ENCODE data around the gene WDFY4. TPM values are rescaled to one million over a fixed set of nuclear protein-coding genes. Genes with fewer than 3 reads are reported as not detected.

Gene WDFY4
- total and polyA plus RNA-seq, 9 of the 15 experiments (the other 6 are each of a cell fraction or from before 2014, with no cell fraction given): 0.01 to 0.02 (median 0.01) TPM; not detected in 6

- 1% methylated on average over 5 of the region's 5 CpGs for WGBS (ENCODE audit: insufficient coverage, low coverage, missing lambda C conversion rate)
- no peaks in the 10 kb centered on the region for H3K36me3 ChIP-seq (ENCODE audit: control insufficient read depth, insufficient read depth, low read length)
- no peak overlapping the region for H2AFZ ChIP-seq (ENCODE audit: low read depth, low read length)
- in situ Hi-C loops (cut with MboI): no loop called here
- no peaks in the 10 kb centered on the region for H3K9me3 ChIP-seq (replicated peaks; ENCODE audit: control insufficient read depth, insufficient read depth, low read depth, low read length)
- no peak overlapping the region for H3K27ac ChIP-seq (ENCODE audit: extremely low read depth, low read depth, low read length)
- peaks cover 4 to 31% of the 10 kb centered on the region in 2 experiments for H3K27me3 ChIP-seq (ENCODE audit: control insufficient read depth in 2 of 2, insufficient read depth in 2 of 2, low read length in 2 of 2)
- intact Hi-C loops (cut with micrococcal nuclease): no loop called here
- H3K9me1 ChIP-seq (ENCODE audit: control insufficient read depth, insufficient read depth, low read length): no peaks in the 10 kb centered on the region
- H3K4me2 ChIP-seq (ENCODE audit: insufficient read depth, low read length): no peak overlapping the region
- ATAC-seq: no peak
- DNase-seq (ENCODE audit: extremely low read depth in 1 of 4, low spot score in 3 of 4): no peak
- POLR2A ChIA-PET: no interaction called here
- no peak overlapping the region for H3K9ac ChIP-seq (ENCODE audit: insufficient read depth in 1 of 2, low read depth in 2 of 2, low read length in 2 of 2)
- no TSS peak for BruUV-seq (replicated peaks)
- 0 out of 2 replicates have a peak, but pooled peaks cover under 1% of the 10 kb centered on the region for H4K20me1 ChIP-seq (replicated peaks; ENCODE audit: control insufficient read depth, insufficient read depth, low read length)
- CTCF ChIA-PET (ENCODE audit: low intra/inter-chr PET ratio): no interaction called here
- no peak for FAIRE-seq
- no peaks in the 10 kb centered on the region for H3K4me1 ChIP-seq (replicated peaks in 1 of 2; ENCODE audit: control insufficient read depth in 2 of 2, insufficient read depth in 2 of 2, low read length in 2 of 2)
- no peak overlapping the region for H3K4me3 ChIP-seq
- no peaks in the 10 kb centered on the region for H3K79me2 ChIP-seq (ENCODE audit: control insufficient read depth, insufficient read depth, low read length)
- TF ChIP-seq MNT (conservative IDR thresholded peaks at IDR 0.05) (no peak), ZNF766 (CRISPR knock-in tag; conservative IDR thresholded peaks at IDR 0.05) (no peak), SRF (CRISPR knock-in tag; IDR thresholded peaks at IDR 0.05) (no peak), HLTF (IDR thresholded peaks at IDR 0.05) (no peak), THRAP3 (IDR thresholded peaks at IDR 0.05; ENCODE audit: borderline replicate concordance) (no peak), SMARCC2 (IDR thresholded peaks at IDR 0.05; ENCODE audit: low read depth) (no peak), HIVEP1 (CRISPR knock-in tag; IDR thresholded peaks at IDR 0.05) (no peak), FOXK1 (CRISPR knock-in tag; IDR thresholded peaks at IDR 0.05; ENCODE audit: borderline replicate concordance) (no peak), STAT6 (CRISPR knock-in tag; IDR thresholded peaks at IDR 0.05) (no peak), DMBX1 (CRISPR knock-in tag; IDR thresholded peaks at IDR 0.05; ENCODE audit: borderline replicate concordance) (no peak), CBX2 (IDR thresholded peaks at IDR 0.05; ENCODE audit: insufficient read depth, low read length, poor library complexity, severe bottlenecking) (no peak), MLLT1 (IDR thresholded peaks at IDR 0.05) (no peak), ZFP36 (IDR thresholded peaks at IDR 0.05; ENCODE audit: low read depth, low read length, partially characterized antibody) (no peak), ZBTB43 (CRISPR knock-in tag; IDR thresholded peaks at IDR 0.05) (no peak), THRB (CRISPR knock-in tag; conservative IDR thresholded peaks at IDR 0.05) (no peak)
Observed at GRCh38 chr10:48973065-48973464, 288.4 kb downstream of the WDFY4 start.
